Hepatocyte (in vitro differentiated cells): ENCODE measurements around the gene IDI1. TPM values are rescaled to one million over a fixed set of nuclear protein-coding genes. Genes with fewer than 3 reads are reported as not detected.

ENCODE experiments used
- DNase-seq: peaks from one replicate; pipeline ENCODE4 v3.0.0-alpha.2; 2016; ENCODE audit warnings: low spot score
- H2AFZ ChIP-seq: fragments of 200-600 bp; sonication (generic); 2 replicates; pipeline ENCODE4 v1.6.0; 2016; ENCODE audit warnings: antibody characterized with exemption, mild to moderate bottlenecking
- H3K27ac ChIP-seq: fragments of 200-600 bp; sonication (generic); 2 replicates; pipeline ENCODE4 v1.5.1; 2016; ENCODE audit warnings: mild to moderate bottlenecking
- H3K27me3 ChIP-seq: fragments of 200-600 bp; sonication (generic); 2 replicates; pipeline ENCODE4 v1.6.1; 2016
- H3K36me3 ChIP-seq: fragments of 200-600 bp; sonication (generic); replicated peaks from 2 replicates; pipeline ENCODE4 v1.5.1; 2016; ENCODE audit warnings: low read depth; ENCODE audit not compliant: insufficient read depth
- H3K4me1 ChIP-seq: fragments of 200-600 bp; sonication (generic); 2 replicates; pipeline ENCODE4 v1.5.1; 2016; ENCODE audit warnings: mild to moderate bottlenecking, moderate library complexity; ENCODE audit not compliant: insufficient read depth
- H3K4me2 ChIP-seq: fragments of 200-600 bp; sonication (generic); 2 replicates; pipeline ENCODE4 v1.6.0; 2016
- H3K4me3 ChIP-seq: fragments of 200-600 bp; sonication (generic); 2 replicates; pipeline ENCODE4 v1.5.1; 2016; ENCODE audit warnings: mild to moderate bottlenecking
- H3K79me2 ChIP-seq: fragments of 200-600 bp; sonication (generic); 2 replicates; pipeline ENCODE4 v1.6.0; 2017; ENCODE audit warnings: mild to moderate bottlenecking
- H3K9me2 ChIP-seq: fragments of 200-600 bp; sonication (generic); replicated peaks from 2 replicates; pipeline ENCODE4 v1.6.0; 2017; ENCODE audit warnings: mild to moderate bottlenecking; ENCODE audit not compliant: insufficient read depth
- H3K9me3 ChIP-seq: fragments of 200-600 bp; sonication (generic); 2 replicates; pipeline ENCODE4 v1.5.1; 2016; ENCODE audit warnings: low read depth, mild to moderate bottlenecking
- H4K20me1 ChIP-seq: fragments of 200-600 bp; sonication (generic); 2 replicates; pipeline ENCODE4 v1.6.0; 2016; ENCODE audit warnings: mild to moderate bottlenecking; ENCODE audit not compliant: insufficient read depth, poor library complexity, severe bottlenecking
- CTCF ChIP-seq: fragments of 200-600 bp; sonication (generic); IDR thresholded peaks from 2 replicates; pipeline ENCODE4 v1.5.1; 2016; ENCODE audit warnings: antibody characterized with exemption, mild to moderate bottlenecking; ENCODE audit not compliant: poor library complexity
- EZH2 ChIP-seq: fragments of 200-600 bp; sonication (generic); IDR thresholded peaks from 2 replicates; pipeline ENCODE4 v1.6.1; 2016; ENCODE audit warnings: antibody characterized with exemption, mild to moderate bottlenecking, borderline replicate concordance
- EZH2phosphoT487 ChIP-seq: fragments of 200-600 bp; sonication (generic); IDR thresholded peaks from one replicate; pipeline ENCODE4 v1.6.1; 2018; ENCODE audit warnings: antibody characterized with exemption, mild to moderate bottlenecking, low read depth, moderate library complexity; ENCODE audit not compliant: unreplicated experiment, severe bottlenecking
- WGBS: methylation state at CpG from one replicate; pipeline ENCODE4 v1.1.6; 2016; ENCODE audit warnings: low lambda C conversion rate; ENCODE audit errors: missing lambda C conversion rate; 5-methylcytosine and 5-hydroxymethylcytosine counted together
- polyA plus RNA-seq: library from polyadenylated mRNA; unstranded; fragments of >200 nt; fragmentation: Nextera tagmentation; extraction: Ambion mirVana; gene quantifications from 2 replicates; pipeline ENCODE4 v1.2.1, GENCODE V29; 2016
- total RNA-seq: library from RNA; depleted of rRNA; stranded (reverse); fragments of >200 nt; gene quantifications from 2 replicates; pipeline ENCODE4 v1.2.3, GENCODE V29; 2014

The IDI1 gene
- total and polyA plus RNA-seq, 2 experiments from 2014 or later, result 228 to 303 TPM

- Histone ChIP-seq H3K9me2 (no peaks in the 10 kb centered on the region), H3K36me3 (peaks cover 5% of the 10 kb centered on the region), H3K9me3 (no peaks in the 10 kb centered on the region), H4K20me1 (no peaks in the 10 kb centered on the region), H3K79me2 (no peaks in the 10 kb centered on the region), H3K4me2 (no peak overlapping the region), H3K4me3 (no peak overlapping the region), H2AFZ (no peak overlapping the region), H3K4me1 (no peaks in the 10 kb centered on the region), H3K27me3 (no peaks in the 10 kb centered on the region), H3K27ac (no peak overlapping the region)
- TF ChIP-seq EZH2 (no peak), EZH2phosphoT487 (no peak), CTCF (no peak)
- DNase-seq, result no peak
Measured at GRCh38 chr10:1078668-1079067, 29.7 kb upstream of the IDI1 start.

DNA sequence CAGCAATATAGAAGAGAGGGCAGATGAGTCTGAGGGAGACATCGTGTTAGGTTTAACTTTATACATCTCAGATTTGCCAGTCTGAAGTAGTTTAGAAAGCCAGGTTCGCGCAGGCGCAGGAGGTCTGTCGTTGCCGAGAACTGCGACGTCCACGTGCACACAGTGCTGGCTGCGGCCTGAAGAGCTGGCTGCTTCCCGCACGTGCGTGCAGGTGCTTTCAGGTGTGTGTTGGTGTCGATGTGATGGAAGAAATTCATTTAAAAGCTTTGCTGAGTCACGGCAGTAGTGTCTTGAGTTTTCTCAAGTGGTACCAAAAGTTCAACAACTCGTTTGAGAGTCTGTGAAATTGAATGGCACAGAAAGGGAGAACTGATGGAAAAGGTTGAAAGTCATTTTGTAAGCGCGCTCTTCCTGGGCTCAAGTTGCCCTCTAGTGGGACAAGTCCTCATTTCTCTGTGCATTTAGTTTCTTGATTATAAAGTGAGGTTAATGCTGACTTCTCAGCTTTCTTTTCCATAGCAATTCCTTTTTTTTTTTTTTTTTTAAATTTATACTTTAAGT lies 25.9 kb upstream of the IDI1 start:
- no peaks in the 10 kb centered on the region for H3K27me3 ChIP-seq
- H3K27ac ChIP-seq, result no peak overlapping the region
- H3K4me3 ChIP-seq, result no peak overlapping the region
- TF ChIP-seq EZH2phosphoT487 (no peak), CTCF (peak; percentile 32), EZH2 (no peak)
- H4K20me1 ChIP-seq, result peaks cover under 1% of the 10 kb centered on the region
- peaks cover 2% of the 10 kb centered on the region for H3K79me2 ChIP-seq
- H3K9me2 ChIP-seq, result no peaks in the 10 kb centered on the region
- 95% methylated on average over 18 of the region's 18 CpGs for WGBS
- no peaks in the 10 kb centered on the region for H3K4me1 ChIP-seq
- H3K4me2 ChIP-seq, result no peak overlapping the region
- H2AFZ ChIP-seq, result no peak overlapping the region
- no peaks in the 10 kb centered on the region for H3K9me3 ChIP-seq
- no peaks in the 10 kb centered on the region for H3K36me3 ChIP-seq
- no peak for DNase-seq

- Histone ChIP-seq H3K27ac (no peak overlapping the region), H3K9me3 (no peaks in the 10 kb centered on the region), H3K9me2 (no peaks in the 10 kb centered on the region), H3K36me3 (no peaks in the 10 kb centered on the region), H2AFZ (no peak overlapping the region), H3K4me3 (no peak overlapping the region), H4K20me1 (peaks cover 4% of the 10 kb centered on the region), H3K4me1 (no peaks in the 10 kb centered on the region), H3K79me2 (peaks cover 7% of the 10 kb centered on the region), H3K27me3 (no peaks in the 10 kb centered on the region), H3K4me2 (no peak overlapping the region)
- DNase-seq, result no peak
- 96% methylated on average over 24 of the region's 24 CpGs for WGBS
- no peak for TF ChIP-seq CTCF
- no peak for TF ChIP-seq EZH2phosphoT487
- no peak for TF ChIP-seq EZH2
Measured at GRCh38 chr10:1074052-1074747, 25.3 kb upstream of the IDI1 start.
